DOHH2 (cell line): ENCODE results near the gene BTBD6.

Source experiments
- EZH2phosphoT487 ChIP-seq: fragments of 200-600 bp; sonication (generic); IDR thresholded peaks from 2 replicates; pipeline ENCODE4 v1.6.1; 2017; ENCODE audit warnings: borderline replicate concordance, mild to moderate bottlenecking, antibody characterized with exemption, low read length, moderate library complexity, mixed read lengths
- TF ChIP-seq, protein P1 (sequence below): fragments of 200-600 bp; sonication (generic); IDR thresholded peaks from one replicate; pipeline ENCODE4 v1.5.1; 2014; ENCODE audit warnings: antibody characterized with exemption, mild to moderate bottlenecking, low read depth, low read length; ENCODE audit not compliant: poor library complexity, severe bottlenecking

DNA sequence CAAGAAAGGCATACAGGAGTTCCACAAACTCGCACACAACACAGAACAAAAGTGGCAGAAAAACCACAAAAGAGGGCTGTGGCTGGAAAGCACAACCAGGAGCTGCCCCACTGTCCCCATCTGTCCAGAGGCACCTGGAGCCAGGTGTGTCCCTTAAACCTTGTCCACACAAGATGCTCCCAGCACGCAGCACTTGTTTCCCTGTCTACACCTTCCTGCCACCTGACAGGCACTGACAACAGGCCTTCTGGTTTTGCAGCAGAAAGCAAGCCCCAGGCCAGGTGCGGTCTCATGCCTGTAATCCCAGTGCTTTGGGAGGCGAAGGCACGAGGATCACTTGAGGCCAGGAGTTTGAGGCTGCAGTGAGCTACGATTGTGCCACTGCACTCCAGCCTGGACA, 3.6 kb downstream of the BTBD6 start:
- no peak for TF ChIP-seq EZH2phosphoT487
- TF ChIP-seq, protein P1, sequence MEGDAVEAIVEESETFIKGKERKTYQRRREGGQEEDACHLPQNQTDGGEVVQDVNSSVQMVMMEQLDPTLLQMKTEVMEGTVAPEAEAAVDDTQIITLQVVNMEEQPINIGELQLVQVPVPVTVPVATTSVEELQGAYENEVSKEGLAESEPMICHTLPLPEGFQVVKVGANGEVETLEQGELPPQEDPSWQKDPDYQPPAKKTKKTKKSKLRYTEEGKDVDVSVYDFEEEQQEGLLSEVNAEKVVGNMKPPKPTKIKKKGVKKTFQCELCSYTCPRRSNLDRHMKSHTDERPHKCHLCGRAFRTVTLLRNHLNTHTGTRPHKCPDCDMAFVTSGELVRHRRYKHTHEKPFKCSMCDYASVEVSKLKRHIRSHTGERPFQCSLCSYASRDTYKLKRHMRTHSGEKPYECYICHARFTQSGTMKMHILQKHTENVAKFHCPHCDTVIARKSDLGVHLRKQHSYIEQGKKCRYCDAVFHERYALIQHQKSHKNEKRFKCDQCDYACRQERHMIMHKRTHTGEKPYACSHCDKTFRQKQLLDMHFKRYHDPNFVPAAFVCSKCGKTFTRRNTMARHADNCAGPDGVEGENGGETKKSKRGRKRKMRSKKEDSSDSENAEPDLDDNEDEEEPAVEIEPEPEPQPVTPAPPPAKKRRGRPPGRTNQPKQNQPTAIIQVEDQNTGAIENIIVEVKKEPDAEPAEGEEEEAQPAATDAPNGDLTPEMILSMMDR = no peak
